OCI-LY1 (cell line): Measurements from ENCODE around the gene SOCS4.

ENCODE experiments used
- H2AFZ ChIP-seq: fragments of 200-600 bp; sonication (generic), shearing (Covaris generic); 2 replicates; pipeline ENCODE4 v1.6.0; 2014; ENCODE audit warnings: antibody characterized with exemption, mild to moderate bottlenecking, low read length
- H3F3A ChIP-seq: fragments of 200-600 bp; sonication (generic), shearing (Covaris generic); 2 replicates; pipeline ENCODE4 v1.6.0; 2014; ENCODE audit warnings: mild to moderate bottlenecking, antibody characterized with exemption, low read length, moderate library complexity; ENCODE audit not compliant: insufficient read depth
- H3K27ac ChIP-seq: fragments of 200-600 bp; sonication (generic); 2 replicates; pipeline ENCODE4 v1.5.1; 2014; ENCODE audit warnings: low read length, mixed run types, mild to moderate bottlenecking, low read depth; ENCODE audit not compliant: poor library complexity, severe bottlenecking
- H3K27me3 ChIP-seq: fragments of 200-600 bp; sonication (generic); 2 replicates; pipeline ENCODE4 v1.6.0; 2014; ENCODE audit warnings: antibody characterized with exemption, mild to moderate bottlenecking, low read length, moderate library complexity; ENCODE audit not compliant: insufficient read depth
- H3K36me3 ChIP-seq: fragments of 200-600 bp; sonication (generic); 2 replicates; pipeline ENCODE4 v1.6.1; 2014; ENCODE audit warnings: mild to moderate bottlenecking, antibody characterized with exemption, low read length, moderate library complexity, mixed read lengths; ENCODE audit not compliant: insufficient read depth
- H3K4me1 ChIP-seq: fragments of 200-600 bp; sonication (generic); 2 replicates; pipeline ENCODE4 v1.5.1; 2014; ENCODE audit warnings: mild to moderate bottlenecking, low read length, moderate library complexity; ENCODE audit not compliant: insufficient read depth, severe bottlenecking
- H3K4me2 ChIP-seq: fragments of 200-600 bp; sonication (generic), shearing (Covaris generic); 2 replicates; pipeline ENCODE4 v1.6.1; 2014; ENCODE audit warnings: low read length
- H3K4me3 ChIP-seq: fragments of 200-600 bp; sonication (generic); 2 replicates; pipeline ENCODE4 v1.5.1; 2014; ENCODE audit warnings: low read length, low read depth, mild to moderate bottlenecking, mixed read lengths; ENCODE audit not compliant: poor library complexity, severe bottlenecking
- H3K79me2 ChIP-seq: fragments of 200-600 bp; shearing (Covaris generic); 2 replicates; pipeline ENCODE4 v1.6.1; 2016; ENCODE audit warnings: mixed run types, low read length, mixed read lengths; ENCODE audit not compliant: insufficient read depth
- H3K9ac ChIP-seq: fragments of 200-600 bp; sonication (generic), shearing (Covaris generic); 2 replicates; pipeline ENCODE4 v1.6.1; 2014; ENCODE audit warnings: mild to moderate bottlenecking, low read length, mixed read lengths
- H3K9me2 ChIP-seq: fragments of 200-600 bp; sonication (generic), shearing (Covaris generic); 2 replicates; pipeline ENCODE4 v1.6.1; 2014; ENCODE audit warnings: low read depth, mild to moderate bottlenecking, low read length, mixed read lengths
- H3K9me3 ChIP-seq: fragments of 200-600 bp; shearing (Covaris generic); 2 replicates; pipeline ENCODE4 v1.6.1; 2014; ENCODE audit warnings: low read length, mixed read lengths
- H4K20me1 ChIP-seq: fragments of 200-600 bp; sonication (generic), shearing (Covaris generic); 2 replicates; pipeline ENCODE4 v1.6.0; 2016; ENCODE audit warnings: mild to moderate bottlenecking, low read length; ENCODE audit not compliant: insufficient read depth
- EZH2 ChIP-seq: fragments of 200-600 bp; sonication (generic), shearing (Covaris generic); IDR thresholded peaks from 2 replicates; pipeline ENCODE4 v1.8.0; 2017; ENCODE audit warnings: borderline replicate concordance, mixed run types, mild to moderate bottlenecking, antibody characterized with exemption, low read length, moderate library complexity, mixed read lengths
- TF ChIP-seq, protein P1 (sequence below): fragments of 200-600 bp; sonication (generic), shearing (Covaris generic); IDR thresholded peaks from 2 replicates; pipeline ENCODE4 v1.5.1; 2017; ENCODE audit warnings: mild to moderate bottlenecking, antibody characterized with exemption, low read length, moderate library complexity, mixed read lengths

SOCS4 gene

GRCh38 chr14:55048900-55049436 lies 21.9 kb downstream of the SOCS4 start:
- H3K79me2 ChIP-seq, result peaks cover 21% of the 10 kb centered on the region
- no peaks in the 10 kb centered on the region for H3K27me3 ChIP-seq
- H3K36me3 ChIP-seq, result peaks cover 14% of the 10 kb centered on the region
- no peak overlapping the region for H3K27ac ChIP-seq
- H3K9ac ChIP-seq, result no peak overlapping the region
- H4K20me1 ChIP-seq, result no peaks in the 10 kb centered on the region
- no peak overlapping the region for H3K4me2 ChIP-seq
- peaks cover 22% of the 10 kb centered on the region for H3K4me1 ChIP-seq
- no peak for TF ChIP-seq EZH2
- TF ChIP-seq, protein P1, sequence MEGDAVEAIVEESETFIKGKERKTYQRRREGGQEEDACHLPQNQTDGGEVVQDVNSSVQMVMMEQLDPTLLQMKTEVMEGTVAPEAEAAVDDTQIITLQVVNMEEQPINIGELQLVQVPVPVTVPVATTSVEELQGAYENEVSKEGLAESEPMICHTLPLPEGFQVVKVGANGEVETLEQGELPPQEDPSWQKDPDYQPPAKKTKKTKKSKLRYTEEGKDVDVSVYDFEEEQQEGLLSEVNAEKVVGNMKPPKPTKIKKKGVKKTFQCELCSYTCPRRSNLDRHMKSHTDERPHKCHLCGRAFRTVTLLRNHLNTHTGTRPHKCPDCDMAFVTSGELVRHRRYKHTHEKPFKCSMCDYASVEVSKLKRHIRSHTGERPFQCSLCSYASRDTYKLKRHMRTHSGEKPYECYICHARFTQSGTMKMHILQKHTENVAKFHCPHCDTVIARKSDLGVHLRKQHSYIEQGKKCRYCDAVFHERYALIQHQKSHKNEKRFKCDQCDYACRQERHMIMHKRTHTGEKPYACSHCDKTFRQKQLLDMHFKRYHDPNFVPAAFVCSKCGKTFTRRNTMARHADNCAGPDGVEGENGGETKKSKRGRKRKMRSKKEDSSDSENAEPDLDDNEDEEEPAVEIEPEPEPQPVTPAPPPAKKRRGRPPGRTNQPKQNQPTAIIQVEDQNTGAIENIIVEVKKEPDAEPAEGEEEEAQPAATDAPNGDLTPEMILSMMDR, result no peak
- H3K9me2 ChIP-seq, result no peaks in the 10 kb centered on the region
- H3K4me3 ChIP-seq, result no peak overlapping the region
- H3K9me3 ChIP-seq, result no peaks in the 10 kb centered on the region
- 0 out of 2 replicates have a peak, but pooled peaks cover 7% of the 10 kb centered on the region for H3F3A ChIP-seq
- H2AFZ ChIP-seq, result no peak overlapping the region

GRCh38 chr14:55051165-55051422 lies 24.1 kb downstream of the SOCS4 start:
- TF ChIP-seq, protein P1, result no peak
- no peak for TF ChIP-seq EZH2
- H3K4me1 ChIP-seq, result peaks cover 22% of the 10 kb centered on the region
- peak overlapping the region; percentile 95 for H3K9ac ChIP-seq

DNA sequence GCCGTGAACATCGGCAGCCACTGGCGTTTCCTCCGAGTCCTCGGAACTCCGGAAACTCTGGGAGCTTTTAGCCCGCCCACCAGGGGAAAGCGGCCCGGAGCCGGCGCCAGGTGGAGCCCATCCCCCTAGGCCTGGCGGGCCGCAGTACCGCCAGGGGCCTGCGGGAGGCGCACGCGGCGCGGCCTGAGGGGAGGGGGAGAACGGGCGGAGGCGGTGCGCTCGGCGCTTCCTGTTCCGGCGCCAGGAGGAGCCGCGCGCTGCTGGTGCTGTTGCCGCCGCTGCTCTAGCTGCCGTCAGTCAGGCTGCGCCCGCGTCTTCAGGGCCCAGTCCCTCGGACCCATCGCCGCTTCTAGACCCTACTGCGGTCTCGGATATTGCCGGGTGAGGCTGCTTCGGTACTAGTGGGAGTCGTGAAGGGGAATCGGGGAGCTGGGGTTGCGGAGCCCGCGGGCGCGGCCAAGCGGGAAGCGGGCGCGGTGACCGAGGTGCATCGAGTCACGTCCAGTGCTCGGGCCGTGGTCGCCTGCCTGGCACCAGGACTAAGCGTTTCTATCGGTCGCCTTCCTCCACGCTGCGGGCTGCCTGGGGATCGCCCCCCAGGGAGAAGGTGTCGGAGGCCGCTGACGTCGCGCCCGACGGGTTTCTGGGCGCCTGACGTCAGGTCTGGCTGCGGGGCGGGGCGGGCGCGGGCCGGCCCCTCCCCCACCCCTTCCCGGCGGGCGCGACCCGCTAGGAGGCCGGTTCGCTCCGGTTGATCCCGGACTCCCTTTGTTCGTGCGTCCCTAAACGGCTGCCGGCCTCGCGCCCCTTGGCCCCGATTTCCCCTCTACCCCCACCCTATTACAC lies 24.6 kb downstream of the SOCS4 start, which contains the start of gene MAPK1IP1L:
Gene MAPK1IP1L (plus strand): TSS at position 225 of the 846 bp plus-strand sequence. CDS start 10,037 bp downstream, outside the sequence.
- 0 out of 2 replicates have a peak, but pooled peaks cover 7% of the 10 kb centered on the region for H3F3A ChIP-seq
- H3K9ac ChIP-seq, result peak within 1 kb of the TSS; percentile 95
- H3K4me1 ChIP-seq, result peaks cover 22% of the 10 kb centered on the region
- TF ChIP-seq EZH2, result no peak
- TF ChIP-seq, protein P1, result peak; percentile 94
- H3K4me2 ChIP-seq, result peak within 1 kb of the TSS; percentile 91
- H3K27ac ChIP-seq, result peak within 1 kb of the TSS; percentile 78
- no peaks in the 10 kb centered on the region for H3K9me3 ChIP-seq
- H2AFZ ChIP-seq, result peak within 1 kb of the TSS; percentile 61
- no peaks in the 10 kb centered on the region for H3K27me3 ChIP-seq
- no peaks in the 10 kb centered on the region for H3K9me2 ChIP-seq
- H4K20me1 ChIP-seq, result no peaks in the 10 kb centered on the region
- H3K4me3 ChIP-seq, result peak within 1 kb of the TSS; percentile 90
- peaks cover 36% of the 10 kb centered on the region for H3K36me3 ChIP-seq
- H3K79me2 ChIP-seq, result peaks cover 48% of the 10 kb centered on the region

More at GRCh38 chr14:55051165-55051422, 24.1 kb downstream of the SOCS4 start:
- peak overlapping the region; percentile 90 for H3K4me3 ChIP-seq
- H3K27me3 ChIP-seq, result no peaks in the 10 kb centered on the region
- no peaks in the 10 kb centered on the region for H4K20me1 ChIP-seq
- peak overlapping the region; percentile 61 for H2AFZ ChIP-seq
- 0 out of 2 replicates have a peak, but pooled peaks cover 7% of the 10 kb centered on the region for H3F3A ChIP-seq
- peak overlapping the region; percentile 72 for H3K27ac ChIP-seq
- H3K4me2 ChIP-seq, result peak overlapping the region; percentile 91
- H3K9me2 ChIP-seq, result no peaks in the 10 kb centered on the region
- H3K9me3 ChIP-seq, result no peaks in the 10 kb centered on the region
- H3K36me3 ChIP-seq, result peaks cover 33% of the 10 kb centered on the region
- peaks cover 42% of the 10 kb centered on the region for H3K79me2 ChIP-seq
